SW480 (cell line): ENCODE measurements around the gene CEBPZOS.
"Not testable (repeated sequence)": the region's sequence is repeated elsewhere in the genome, so short reads cannot be mapped to it uniquely, and the experiment has no call there.

Experiments used
- DNase-seq: peaks from one replicate; pipeline ENCODE4 v3.0.0-alpha.2; 2016; ENCODE audit warnings: low spot score

The CEBPZOS gene

DNA sequence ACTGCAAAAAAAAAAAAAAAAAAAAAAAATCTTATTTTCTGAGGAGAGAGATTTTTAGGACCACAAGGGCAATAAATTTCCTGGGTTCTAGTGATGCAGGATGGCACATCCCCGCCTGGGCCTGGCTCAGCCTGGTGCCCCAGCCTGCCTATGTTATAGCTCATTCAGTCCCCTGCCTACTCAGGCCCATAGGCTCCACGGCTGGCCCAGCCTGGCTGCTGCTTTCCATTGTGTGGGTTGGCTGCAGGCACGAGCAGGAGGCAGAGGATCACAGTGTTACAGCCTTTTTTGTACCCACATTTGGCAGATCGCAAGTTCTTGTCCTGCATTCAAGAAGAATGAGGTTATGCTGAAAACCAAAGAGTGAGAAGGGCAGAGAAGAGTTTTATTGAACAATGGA lies 5.0 kb upstream of the CEBPZOS start:
- DNase-seq, result no peak

GRCh38 chr2:37191747-37192146 lies 4.5 kb upstream of the CEBPZOS start:
- DNase-seq, result no peak

GRCh38 chr2:37192551-37192950 lies 3.7 kb upstream of the CEBPZOS start:
- no peak for DNase-seq

- DNase-seq, result not testable (repeated sequence)
These were observed 405 bp upstream of the CEBPZOS start for GRCh38 chr2:37195862-37196319.

DNA sequence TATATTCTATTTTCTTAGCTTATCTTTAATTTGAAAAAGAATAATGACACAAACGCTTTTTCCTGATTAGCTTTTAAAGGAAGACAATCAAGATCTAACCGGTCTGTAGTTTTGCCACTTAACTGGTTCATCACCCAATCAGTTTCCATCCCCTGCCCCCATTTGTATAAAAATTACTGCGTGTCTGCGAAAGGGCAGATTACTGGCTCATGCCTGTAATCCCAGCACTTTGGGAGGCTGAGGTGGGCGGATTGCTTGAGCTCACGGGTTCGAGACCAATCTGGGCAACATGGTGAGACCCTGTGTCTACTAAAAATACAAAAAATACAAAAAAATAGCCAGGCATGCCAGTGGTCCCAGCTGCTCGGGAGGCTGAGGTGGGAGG lies 2.4 kb downstream of the CEBPZOS start:
- no peak for DNase-seq

GRCh38 chr2:37201208-37201607 lies 4.9 kb downstream of the CEBPZOS start:
- DNase-seq, result no peak

DNA sequence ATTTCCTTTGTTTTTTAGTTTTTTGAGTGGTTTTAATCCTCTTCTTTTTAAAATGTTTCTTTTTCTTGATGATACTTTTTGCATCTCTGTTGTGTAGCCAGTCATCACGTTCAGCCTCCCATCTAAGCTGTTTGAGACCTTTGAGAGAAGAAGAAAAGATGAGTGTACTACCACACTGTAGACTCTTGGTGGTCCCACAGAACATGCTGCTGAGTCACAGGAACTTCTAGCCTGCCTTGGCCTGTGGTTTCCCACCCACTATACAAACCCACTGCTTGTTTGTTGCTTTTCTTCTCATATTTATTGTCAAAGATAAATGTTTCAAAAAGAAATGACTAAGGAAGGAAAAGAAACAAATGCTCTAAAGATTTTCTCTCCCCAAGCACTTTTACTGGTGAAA lies 5.5 kb downstream of the CEBPZOS start:
- no peak for DNase-seq

- no peak for DNase-seq
These were observed 7.4 kb downstream of the CEBPZOS start for GRCh38 chr2:37203708-37204107.

GRCh38 chr2:37205071-37205661 lies 8.9 kb downstream of the CEBPZOS start:
- DNase-seq, result not testable (repeated sequence)

GRCh38 chr2:37205689-37206341 lies 9.5 kb downstream of the CEBPZOS start:
- DNase-seq, result no peak

DNA sequence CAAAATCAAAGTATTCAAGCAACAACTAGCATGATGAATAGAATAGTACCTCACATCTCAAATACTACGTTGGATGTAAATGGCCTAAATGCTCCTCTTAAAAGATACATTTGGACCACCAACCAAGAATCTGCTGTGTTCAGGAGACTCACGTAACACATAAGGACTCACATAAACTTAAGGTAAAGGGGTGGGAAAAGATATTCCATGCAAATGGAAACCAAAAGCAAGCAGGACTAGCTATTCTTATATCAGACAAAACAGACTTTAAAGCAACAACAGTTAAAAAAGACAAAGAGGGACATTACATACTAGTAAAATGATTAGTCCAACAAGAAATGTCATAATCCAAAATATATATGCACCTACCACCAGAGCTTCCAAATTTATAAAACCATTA lies 10.5 kb downstream of the CEBPZOS start:
- DNase-seq, result not testable (repeated sequence)

DNA sequence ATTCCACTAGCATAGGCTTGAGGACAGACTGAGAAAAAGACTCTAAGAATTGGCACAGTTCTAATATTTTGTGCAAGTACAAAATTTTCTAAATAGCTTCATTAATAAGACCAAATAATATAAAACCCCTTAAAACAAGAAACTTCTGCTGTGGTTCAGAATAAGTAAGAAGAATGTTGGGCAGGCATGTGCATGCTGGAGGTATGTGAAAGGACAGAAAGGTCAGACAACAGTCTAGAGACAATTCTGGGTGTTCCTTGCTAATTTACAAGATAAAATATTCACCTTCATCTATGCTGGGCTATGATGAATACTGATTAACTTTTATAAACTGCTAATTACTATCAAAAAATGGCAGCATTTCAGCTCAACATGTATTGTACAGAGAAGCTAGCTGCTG lies 14.9 kb downstream of the CEBPZOS start:
- no peak for DNase-seq

DNA sequence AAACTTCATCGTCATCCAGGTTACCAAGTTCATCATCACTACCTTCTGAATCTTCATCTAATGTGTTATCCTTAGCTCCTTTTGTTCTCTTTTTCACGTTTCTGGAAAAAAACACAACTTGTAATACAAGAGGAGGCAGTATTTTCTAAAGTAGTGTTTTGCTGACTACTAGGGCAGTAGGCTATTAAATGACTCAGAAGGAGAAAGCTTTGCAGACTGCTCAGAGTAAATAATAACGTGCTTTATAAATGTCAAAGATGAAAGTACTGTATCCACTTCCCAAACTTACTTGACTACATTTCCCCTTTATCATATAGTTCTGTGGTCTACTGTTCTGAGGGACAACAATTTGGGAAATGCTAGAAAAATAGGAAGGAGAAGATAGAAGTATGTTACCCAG lies 15.6 kb downstream of the CEBPZOS start:
- no peak for DNase-seq

GRCh38 chr2:37215250-37215649 lies 19.0 kb downstream of the CEBPZOS start:
- no peak for DNase-seq

- DNase-seq, result no peak
These were observed 22.8 kb downstream of the CEBPZOS start for GRCh38 chr2:37219046-37219445.

DNA sequence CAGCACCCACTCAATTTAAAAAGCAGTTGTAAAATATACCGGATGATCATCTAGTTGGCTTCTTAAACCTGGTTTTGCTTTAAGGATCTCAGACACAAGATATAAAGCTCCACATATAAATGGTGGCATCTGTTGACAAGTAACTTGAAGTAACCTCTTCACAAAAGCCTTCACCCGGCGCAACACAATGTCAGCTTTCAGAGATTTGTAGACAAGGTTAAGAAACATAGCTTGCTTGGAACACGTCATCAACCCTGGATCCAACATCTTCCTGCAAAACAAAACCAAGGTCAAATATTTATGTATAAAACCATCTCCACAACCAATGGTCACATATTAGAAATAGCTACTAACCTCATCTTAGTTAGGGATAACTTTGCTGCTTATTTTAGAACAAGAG lies 26.8 kb downstream of the CEBPZOS start:
- no peak for DNase-seq

- no peak for DNase-seq
These were observed 27.8 kb downstream of the CEBPZOS start for GRCh38 chr2:37224063-37224462.

DNA sequence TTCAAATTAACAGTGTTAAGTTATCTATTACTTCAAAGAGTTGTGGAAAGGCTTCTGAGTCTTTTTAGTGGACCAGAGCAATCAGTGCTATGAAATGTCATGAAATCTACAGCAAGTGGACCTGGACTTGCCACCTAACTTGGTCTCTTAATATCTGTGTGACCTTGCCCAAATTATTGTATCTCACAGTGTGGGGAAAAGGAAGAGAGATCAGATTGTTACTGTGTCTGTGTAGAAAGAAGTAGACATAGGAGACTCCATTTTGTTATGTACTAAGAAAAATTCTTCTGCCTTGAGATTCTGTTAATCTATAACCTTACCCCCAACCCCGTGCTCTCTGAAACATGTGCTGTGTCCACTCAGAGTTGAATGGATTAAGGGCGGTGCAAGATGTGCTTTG lies 28.8 kb downstream of the CEBPZOS start:
- DNase-seq, result not testable (repeated sequence)

DNA sequence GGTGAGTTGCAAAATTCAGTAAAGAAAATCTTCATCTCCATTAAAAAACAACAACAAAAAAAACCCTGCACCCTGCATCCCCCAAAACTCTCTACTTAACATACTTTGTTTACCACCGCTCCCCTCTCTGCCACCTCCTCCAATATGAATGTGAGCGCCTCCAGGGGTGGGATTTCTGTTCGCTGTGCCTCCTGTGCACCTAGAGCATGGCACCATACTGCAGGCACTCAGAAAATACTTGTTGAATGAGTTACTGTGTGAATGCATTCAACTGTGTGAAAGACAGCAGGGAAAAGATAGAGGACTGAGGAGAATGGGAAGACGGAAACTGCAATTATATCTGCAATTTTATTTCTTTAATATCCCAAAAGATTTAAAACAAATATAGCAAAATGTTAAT lies 30.6 kb downstream of the CEBPZOS start:
- DNase-seq, result no peak

GRCh38 chr2:37228788-37229187 lies 32.5 kb downstream of the CEBPZOS start:
- no peak for DNase-seq

DNA sequence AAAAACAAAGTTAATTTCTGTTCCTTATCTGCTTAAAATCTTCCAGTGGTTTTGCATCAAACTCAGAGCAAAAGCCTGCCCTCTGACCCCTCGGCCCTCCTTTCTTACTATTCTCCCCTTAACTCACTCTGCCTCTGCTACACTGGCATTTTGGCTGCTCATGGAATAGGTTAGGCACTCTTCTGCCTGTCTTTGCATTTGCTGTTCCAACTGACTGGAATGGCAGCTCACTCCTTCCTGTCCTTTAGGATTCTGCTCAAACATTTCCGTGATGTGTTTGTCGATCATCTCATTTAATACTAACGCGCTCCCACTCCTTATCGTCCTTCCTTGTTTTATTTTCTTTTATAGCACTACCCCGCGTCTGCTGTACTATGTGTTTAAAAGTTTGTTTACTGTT lies 34.3 kb downstream of the CEBPZOS start:
- peak; percentile 32 for DNase-seq

DNA sequence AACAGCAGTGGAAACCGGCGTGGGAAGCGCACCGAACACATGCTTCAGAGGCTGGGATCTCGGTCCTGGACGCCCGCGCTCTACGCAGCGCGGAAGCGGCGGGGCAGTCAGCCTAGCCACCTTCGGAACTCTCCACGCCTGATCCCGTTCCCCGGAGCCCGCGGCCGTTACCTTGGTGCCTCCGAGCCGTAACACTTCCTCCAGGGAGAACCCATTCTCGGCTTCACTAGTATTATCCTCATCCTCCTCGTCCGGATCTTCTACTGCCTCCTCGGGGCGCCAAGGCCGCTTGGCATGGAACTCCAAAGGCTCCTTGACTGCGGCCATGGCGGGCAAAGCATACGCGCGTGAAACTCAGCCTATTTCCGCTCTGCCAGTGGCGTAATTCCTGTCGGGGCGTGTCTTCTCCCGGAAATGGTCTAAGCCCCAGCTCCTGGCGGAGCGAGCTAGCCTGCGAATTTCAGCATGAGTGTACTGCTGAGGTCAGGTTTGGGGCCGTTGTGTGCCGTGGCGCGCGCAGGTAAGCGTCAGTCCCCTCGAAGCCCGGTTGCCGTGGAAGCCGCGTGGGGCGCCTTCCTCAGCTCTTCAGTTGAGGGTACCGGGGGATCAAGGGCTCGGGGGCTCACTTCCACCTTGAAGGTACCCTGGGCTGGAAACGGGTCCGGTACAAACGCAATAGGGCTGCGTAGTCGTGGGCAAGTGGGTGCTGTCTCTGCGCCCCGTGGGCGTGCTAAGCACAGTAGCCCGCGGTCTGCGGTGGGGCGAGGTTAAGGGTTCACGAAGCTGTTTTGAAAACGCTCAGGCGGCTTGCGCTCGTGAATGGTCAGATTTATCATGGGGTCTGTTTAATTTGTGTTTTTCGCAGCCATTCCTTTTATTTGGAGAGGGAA lies 35.2 kb downstream of the CEBPZOS start, which contains the start of the genes CEBPZ and NDUFAF7:
Gene CEBPZ, minus strand, starts transcription at position 356 of the 890 bp plus-strand sequence. Its CDS starts 29 bp downstream, at position 327.
Gene NDUFAF7, plus strand, starts transcription at position 418 of the 890 bp plus-strand sequence. Its CDS starts 48 bp downstream, at position 466.
- peak; percentile 97 for DNase-seq
